IMR-90 (cell line): ENCODE data around the gene SMYD5. TPM values are rescaled to one million over a fixed set of nuclear protein-coding genes. Genes with fewer than 3 reads are reported as not detected.

Experiments used
- ATAC-seq: fragments of 200-7000 bp; cut with Tn5 transposase; 2 replicates; pipeline ENCODE4 v1.9.1; 2020; ENCODE audit warnings: low read depth, mild to moderate bottlenecking, moderate library complexity
- BruUV-seq: library from RNA; stranded (reverse); fragments of 400-500 nt; replicated peaks from 2 replicates; lab custom pipeline; 2021; lab: Mats Ljungman, UMichigan
- CTCF ChIA-PET: fragments of 300-600 bp; formaldehyde crosslinking; extraction: SDS; loops from one replicate; lab custom pipeline; 2021; ENCODE audit warnings: antibody characterized with exemption; lab: Yijun Ruan, JAX
- POLR2A ChIA-PET: fragments of 300-600 bp; sonication (Branson Sonifier 250); formaldehyde crosslinking; loops from one replicate; lab custom pipeline; 2022; ENCODE audit warnings: antibody characterized with exemption; ENCODE audit not compliant: unreplicated experiment; lab: Charles Lee
- DNase-seq: peaks from one replicate; pipeline ENCODE4 v3.0.0; 2013
- H2AFZ ChIP-seq: replicated peaks from 2 replicates; pipeline ENCODE3; 2013; ENCODE audit warnings: low read length, mild to moderate bottlenecking; ENCODE audit not compliant: poor library complexity
- H2AK5ac ChIP-seq: 2 replicates; pipeline ENCODE4 v1.6.1; 2013; ENCODE audit warnings: low read depth, low read length, inconsistent platforms
- H2AK9ac ChIP-seq: replicated peaks from 2 replicates; pipeline ENCODE3; 2013; ENCODE audit warnings: mild to moderate bottlenecking, low read depth, low read length, moderate library complexity; ENCODE audit not compliant: poor library complexity
- H2BK120ac ChIP-seq: 2 replicates; pipeline ENCODE4 v1.6.1; 2013; ENCODE audit warnings: low read depth, low read length, inconsistent platforms
- H2BK15ac ChIP-seq: 3 replicates; pipeline ENCODE4 v1.6.1; 2013; ENCODE audit warnings: low read depth, low read length, inconsistent platforms
- H2BK20ac ChIP-seq: 2 replicates; pipeline ENCODE4 v1.6.1; 2013; ENCODE audit warnings: low read depth, mild to moderate bottlenecking, inconsistent platforms, low read length, moderate library complexity
- H2BK5ac ChIP-seq: 2 replicates; pipeline ENCODE4 v1.6.1; 2013; ENCODE audit warnings: mild to moderate bottlenecking, low read depth, low read length, inconsistent platforms; ENCODE audit not compliant: poor library complexity, severe bottlenecking
- H3K14ac ChIP-seq: replicated peaks from 2 replicates; pipeline ENCODE4 v1.6.1; 2013; ENCODE audit warnings: low read depth, low read length, inconsistent platforms
- H3K18ac ChIP-seq: 2 replicates; pipeline ENCODE4 v1.6.1; 2013; ENCODE audit warnings: low read depth, low read length, control low read depth
- H3K23ac ChIP-seq: 2 replicates; pipeline ENCODE4 v1.6.1; 2013; ENCODE audit warnings: low read depth, low read length, inconsistent platforms
- H3K27ac ChIP-seq: 2 replicates; pipeline ENCODE4 v1.5.1; 2013; ENCODE audit warnings: mild to moderate bottlenecking, control low read depth, low read length; ENCODE audit not compliant: insufficient read depth
- H3K27me3 ChIP-seq: 2 replicates; pipeline ENCODE4 v1.6.1; 2013; ENCODE audit warnings: low read length; ENCODE audit not compliant: control insufficient read depth, insufficient read depth
- H3K36me3 ChIP-seq: 2 replicates; pipeline ENCODE4 v1.6.1; 2013; ENCODE audit warnings: low read length, mixed read lengths; ENCODE audit not compliant: control insufficient read depth, insufficient read depth
- H3K4ac ChIP-seq: 2 replicates; pipeline ENCODE4 v1.6.1; 2013; ENCODE audit warnings: low read depth, low read length, inconsistent platforms
- H3K4me1 ChIP-seq: 2 replicates; pipeline ENCODE4 v1.6.1; 2013; ENCODE audit warnings: low read length, mixed read lengths; ENCODE audit not compliant: control insufficient read depth, insufficient read depth
- H3K4me2 ChIP-seq: 2 replicates; pipeline ENCODE4 v1.6.1; 2013; ENCODE audit warnings: low read depth, mild to moderate bottlenecking, control low read depth, low read length, moderate library complexity
- H3K4me3 ChIP-seq: 2 replicates; pipeline ENCODE4 v1.5.1; 2013; ENCODE audit warnings: low read depth, mild to moderate bottlenecking, control low read depth, low read length, moderate library complexity; ENCODE audit not compliant: insufficient read depth
- H3K56ac ChIP-seq: 2 replicates; pipeline ENCODE4 v1.6.1; 2013; ENCODE audit warnings: low read length, inconsistent platforms; ENCODE audit not compliant: insufficient read depth; ENCODE audit errors: extremely low read depth
- H3K79me1 ChIP-seq, 2 experiments: 2 replicates each; pipeline ENCODE4 v1.6.1; 2013; ENCODE audit warnings: low read length in 2 of 2, inconsistent platforms in 1 of 2, low read depth in 1 of 2
- H3K9ac ChIP-seq: 2 replicates; pipeline ENCODE4 v1.6.1; 2013; ENCODE audit warnings: low read depth, low read length, control low read depth
- H3K9me1 ChIP-seq: 2 replicates; pipeline ENCODE4 v1.6.1; 2013; ENCODE audit warnings: low read length, inconsistent platforms; ENCODE audit not compliant: insufficient read depth
- H3K9me3 ChIP-seq: 2 replicates; pipeline ENCODE4 v1.6.1; 2013; ENCODE audit warnings: low read length; ENCODE audit not compliant: control insufficient read depth, insufficient read depth
- H4K20me1 ChIP-seq: 2 replicates; pipeline ENCODE4 v1.6.1; 2013; ENCODE audit warnings: low read length, inconsistent platforms; ENCODE audit not compliant: insufficient read depth
- H4K5ac ChIP-seq: 2 replicates; pipeline ENCODE4 v1.6.1; 2013; ENCODE audit warnings: mild to moderate bottlenecking, low read depth, low read length, control low read depth
- H4K8ac ChIP-seq, 2 experiments: 2 replicates each; pipeline ENCODE4 v1.6.1; 2013; ENCODE audit warnings: low read depth in 2 of 2, low read length in 2 of 2, control low read depth in 1 of 2, inconsistent platforms in 1 of 2
- H4K91ac ChIP-seq: 2 replicates; pipeline ENCODE4 v1.6.1; 2013; ENCODE audit warnings: low read depth, low read length, inconsistent platforms; ENCODE audit not compliant: insufficient read depth
- CEBPB ChIP-seq: IDR thresholded peaks from 2 replicates; pipeline ENCODE4 v1.6.1; 2012; ENCODE audit warnings: low read depth, low read length, improper control_type of control experiment
- CHD1 ChIP-seq: IDR thresholded peaks from 2 replicates; pipeline ENCODE4 v1.6.1; 2012; ENCODE audit warnings: low read depth, low read length, improper control_type of control experiment
- MAZ ChIP-seq: IDR thresholded peaks from 2 replicates; pipeline ENCODE4 v1.6.1; 2012; ENCODE audit warnings: low read depth, mild to moderate bottlenecking, low read length, improper control_type of control experiment, moderate library complexity, borderline replicate concordance
- MXI1 ChIP-seq: IDR thresholded peaks from 2 replicates; pipeline ENCODE4 v1.6.1; 2012; ENCODE audit warnings: low read depth, mild to moderate bottlenecking, low read length, moderate library complexity, borderline replicate concordance
- NFE2L2 ChIP-seq: fragments of 150-350 bp; IDR thresholded peaks from 2 replicates; pipeline ENCODE4 v1.6.1; 2016; ENCODE audit warnings: low read depth, mild to moderate bottlenecking, low read length
- RAD21 ChIP-seq: IDR thresholded peaks from 2 replicates; pipeline ENCODE4 v1.6.1; 2012; ENCODE audit warnings: low read length, improper control_type of control experiment
- RFX5 ChIP-seq: IDR thresholded peaks from 2 replicates; pipeline ENCODE4 v1.8.0; 2012; ENCODE audit warnings: low read depth, mild to moderate bottlenecking, low read length, moderate library complexity
- SMC3 ChIP-seq: fragments of 150-350 bp; IDR thresholded peaks from 2 replicates; pipeline ENCODE4 v1.6.1; 2016; ENCODE audit warnings: low read depth, mild to moderate bottlenecking, antibody characterized with exemption, low read length, moderate library complexity
- WGBS, 2 experiments: methylation state at CpG; one replicate each; pipeline versions ENCODE4 v1.1.5 to v1.1.7; 2013; ENCODE audit warnings: missing lambda C conversion rate in 2 of 2; ENCODE audit not compliant: insufficient read length in 1 of 2; ENCODE audit errors: extremely low coverage in 2 of 2; 5-methylcytosine and 5-hydroxymethylcytosine counted together
- dilution Hi-C: fragments of 300-500 bp; cut with HindIII; formaldehyde crosslinking; loops from one replicate; pipeline ENCODE4 v1.14.3; 2018; ENCODE audit warnings: low sequenced_read_pairs; ENCODE audit not compliant: unreplicated experiment
- in situ Hi-C: fragments of 300-500 bp; cut with MboI; formaldehyde crosslinking; loops from 3 replicates; pipeline ENCODE4 v1.14.3; 2019; ENCODE audit warnings: low sequenced_read_pairs, inconsistent platforms, mixed read lengths
- intact Hi-C: fragments of 100-400 bp; cut with micrococcal nuclease; formaldehyde crosslinking; loops from 2 replicates; pipeline ENCODE4 v1.10.0; 2022
- polyA plus RNA-seq, 3 experiments: library from polyadenylated mRNA; depleted of rRNA; stranded (reverse); fragments of >200 nt; gene quantifications; 2 replicates each; pipeline ENCODE4 v1.2.3, GENCODE V29; 2012; ENCODE audit warnings: low replicate concordance in 1 of 3
- total RNA-seq: library from RNA; depleted of rRNA; stranded (reverse); fragments of >200 nt; gene quantifications from 2 replicates; pipeline ENCODE4 v1.2.3, GENCODE V29; 2012
- TF ChIP-seq, protein P1 (sequence below): conservative IDR thresholded peaks from 2 replicates; pipeline ENCODE4 v1.5.1; 2012; ENCODE audit warnings: mild to moderate bottlenecking, low read depth, low read length, improper control_type of control experiment

The SMYD5 gene
- total and polyA plus RNA-seq, 2 of the 4 experiments (the other 2 are of a cell fraction) = 17.8 to 19.7 TPM

DNA sequence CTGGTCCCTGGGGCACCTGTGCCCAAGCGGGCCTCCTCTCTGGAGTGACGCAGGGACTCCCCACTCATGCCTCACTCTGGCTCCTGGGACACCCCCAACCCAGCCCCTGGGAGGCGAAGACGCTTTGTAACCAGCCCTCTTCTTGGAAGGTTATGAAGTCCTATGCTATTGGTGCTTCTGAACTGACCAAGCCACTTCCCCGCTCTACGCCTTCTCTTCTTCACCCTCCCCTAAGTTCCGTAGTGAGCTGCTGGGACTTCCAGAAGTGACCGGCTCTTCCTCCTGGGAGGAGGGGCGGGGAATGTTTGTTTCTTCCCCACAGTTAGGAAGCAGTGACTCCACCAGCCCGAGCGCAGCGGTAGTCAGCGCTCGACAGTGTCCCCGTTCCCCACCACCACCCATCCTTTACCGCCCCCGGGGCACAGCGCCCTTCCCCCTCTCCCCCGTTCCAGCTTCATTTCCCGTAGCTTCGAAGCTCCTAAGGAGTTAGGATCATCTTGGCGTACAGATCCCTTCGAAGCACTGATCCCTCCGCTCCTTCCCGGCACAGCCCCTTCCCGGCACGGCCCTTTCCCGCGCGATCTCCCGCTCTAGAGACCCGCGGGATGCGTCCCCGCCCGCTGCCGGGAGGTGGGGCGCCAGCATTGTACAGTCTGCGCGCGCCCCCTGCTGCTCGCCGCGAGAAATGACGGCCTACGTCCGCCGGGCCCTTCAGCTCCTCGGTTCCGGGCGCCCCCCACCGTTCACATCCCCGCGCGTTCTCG lies 37.0 kb upstream of the SMYD5 start:
- peaks cover 48% of the 10 kb centered on the region for H3K27me3 ChIP-seq
- DNase-seq (peak; percentile 76), ATAC-seq (peak; percentile 98)
- peak overlapping the region; percentile 89 for H2AFZ ChIP-seq
- peak overlapping the region; percentile 71 for H3K9ac ChIP-seq
- H3K79me1 ChIP-seq = no peaks in the 10 kb centered on the region
- H3K4me1 ChIP-seq = 0 out of 2 replicates have a peak, but pooled peaks cover 2% of the 10 kb centered on the region
- peak overlapping the region; percentile 35 for H3K4ac ChIP-seq
- peak overlapping the region; percentile 13; the same call in 1 of the 2 replicates for H4K5ac ChIP-seq
- H2BK20ac ChIP-seq = no peak overlapping the region
- H4K8ac ChIP-seq = peak overlapping the region; percentile 38; a peak in 2 of 4 replicates
- 0 out of 2 replicates have a peak overlapping the region, but pooled peaks have one; percentile 2 for H3K23ac ChIP-seq
- peak overlapping the region; percentile 47; the same call in 1 of the 2 replicates for H2AK5ac ChIP-seq
- H2AK9ac ChIP-seq = no peak overlapping the region
- no peak overlapping the region for H3K18ac ChIP-seq
- H2BK120ac ChIP-seq = peak overlapping the region; percentile 36; the same call in 1 of the 2 replicates
- peak overlapping the region; percentile 15; the same call in 1 of the 2 replicates for H3K14ac ChIP-seq
- H3K9me1 ChIP-seq = no peaks in the 10 kb centered on the region
- in situ Hi-C loops = no loop called here
- no peak overlapping the region for H3K56ac ChIP-seq
- no peak overlapping the region for H4K91ac ChIP-seq
- no TSS peak for BruUV-seq
- CTCF ChIA-PET = interaction anchor here (0.5 to 2.4 kb wide), 16 partner anchors 11 to 599 kb away, joined by 3 to 15 read pairs (median 4); partner anchors contain the start of genes NOTO and SPR
- TF ChIP-seq RFX5 = no peak
- TF ChIP-seq CEBPB = no peak
- TF ChIP-seq MAZ = peak; percentile 97
- TF ChIP-seq NFE2L2 = no peak
- peak; percentile 92 for TF ChIP-seq RAD21
- TF ChIP-seq, protein P1, sequence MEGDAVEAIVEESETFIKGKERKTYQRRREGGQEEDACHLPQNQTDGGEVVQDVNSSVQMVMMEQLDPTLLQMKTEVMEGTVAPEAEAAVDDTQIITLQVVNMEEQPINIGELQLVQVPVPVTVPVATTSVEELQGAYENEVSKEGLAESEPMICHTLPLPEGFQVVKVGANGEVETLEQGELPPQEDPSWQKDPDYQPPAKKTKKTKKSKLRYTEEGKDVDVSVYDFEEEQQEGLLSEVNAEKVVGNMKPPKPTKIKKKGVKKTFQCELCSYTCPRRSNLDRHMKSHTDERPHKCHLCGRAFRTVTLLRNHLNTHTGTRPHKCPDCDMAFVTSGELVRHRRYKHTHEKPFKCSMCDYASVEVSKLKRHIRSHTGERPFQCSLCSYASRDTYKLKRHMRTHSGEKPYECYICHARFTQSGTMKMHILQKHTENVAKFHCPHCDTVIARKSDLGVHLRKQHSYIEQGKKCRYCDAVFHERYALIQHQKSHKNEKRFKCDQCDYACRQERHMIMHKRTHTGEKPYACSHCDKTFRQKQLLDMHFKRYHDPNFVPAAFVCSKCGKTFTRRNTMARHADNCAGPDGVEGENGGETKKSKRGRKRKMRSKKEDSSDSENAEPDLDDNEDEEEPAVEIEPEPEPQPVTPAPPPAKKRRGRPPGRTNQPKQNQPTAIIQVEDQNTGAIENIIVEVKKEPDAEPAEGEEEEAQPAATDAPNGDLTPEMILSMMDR = peak; percentile 99
- TF ChIP-seq SMC3 = peak; percentile 63
- no peak for TF ChIP-seq CHD1
- TF ChIP-seq MXI1 = 0 out of 2 replicates have a peak, but pooled peaks have one; percentile 30
- intact Hi-C loops = loop anchor here (1.0 to 5.0 kb wide), 3 partner anchors 37 to 285 kb away; partner anchors contain the start of gene SMYD5
- no peaks in the 10 kb centered on the region for H3K36me3 ChIP-seq
- peak overlapping the region; percentile 91 for H3K4me2 ChIP-seq
- H3K9me3 ChIP-seq = no peaks in the 10 kb centered on the region
- no peaks in the 10 kb centered on the region for H4K20me1 ChIP-seq
- peak overlapping the region; percentile 48; the same call in 1 of the 2 replicates for H3K27ac ChIP-seq
- WGBS, 2 experiments = 0% methylated on average over 4 of the region's 56 CpGs; no CpG with 5 or more reads in 1 of the 2 experiments
- H2BK15ac ChIP-seq = no peak overlapping the region
- H2BK5ac ChIP-seq = no peak overlapping the region
- peak overlapping the region; percentile 72 for H3K4me3 ChIP-seq
- dilution Hi-C loops = no loop called here
- POLR2A ChIA-PET = no interaction called here
